ENCODE measurements around the gene PRPSAP1.

The PRPSAP1 gene

DNA sequence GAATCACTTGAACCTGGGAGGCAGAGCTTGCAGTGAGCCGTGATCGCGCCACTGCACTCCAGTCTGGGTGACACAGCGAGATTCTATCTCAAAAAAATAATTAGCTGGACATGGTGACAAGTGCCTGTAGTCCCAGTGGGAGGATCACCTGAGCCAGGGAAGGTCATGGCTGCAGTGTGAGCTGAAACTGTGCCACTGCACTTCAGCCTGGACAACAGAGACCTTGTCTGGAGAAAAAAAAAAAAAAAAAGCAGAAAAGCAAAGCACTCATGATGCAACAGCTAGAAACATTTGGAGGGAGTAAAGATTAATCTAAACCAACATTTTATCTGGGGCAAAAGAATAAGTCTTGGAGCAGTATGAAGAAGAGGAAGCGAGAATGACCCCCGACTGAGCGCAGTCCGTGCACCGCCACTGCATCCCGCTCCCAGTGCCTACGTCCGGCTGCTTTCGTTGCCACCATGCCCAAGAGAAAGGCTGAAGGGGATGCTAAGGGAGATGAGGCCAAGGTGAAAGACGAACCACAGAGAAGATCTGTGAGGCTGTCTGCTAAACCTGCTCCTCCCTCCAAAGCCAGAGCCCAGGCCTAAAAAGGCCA, 8.2 kb downstream of the PRPSAP1 start:
- H3K27me3 ChIP-seq, result no peaks in the 10 kb centered on the region
- TF ChIP-seq, protein P1, sequence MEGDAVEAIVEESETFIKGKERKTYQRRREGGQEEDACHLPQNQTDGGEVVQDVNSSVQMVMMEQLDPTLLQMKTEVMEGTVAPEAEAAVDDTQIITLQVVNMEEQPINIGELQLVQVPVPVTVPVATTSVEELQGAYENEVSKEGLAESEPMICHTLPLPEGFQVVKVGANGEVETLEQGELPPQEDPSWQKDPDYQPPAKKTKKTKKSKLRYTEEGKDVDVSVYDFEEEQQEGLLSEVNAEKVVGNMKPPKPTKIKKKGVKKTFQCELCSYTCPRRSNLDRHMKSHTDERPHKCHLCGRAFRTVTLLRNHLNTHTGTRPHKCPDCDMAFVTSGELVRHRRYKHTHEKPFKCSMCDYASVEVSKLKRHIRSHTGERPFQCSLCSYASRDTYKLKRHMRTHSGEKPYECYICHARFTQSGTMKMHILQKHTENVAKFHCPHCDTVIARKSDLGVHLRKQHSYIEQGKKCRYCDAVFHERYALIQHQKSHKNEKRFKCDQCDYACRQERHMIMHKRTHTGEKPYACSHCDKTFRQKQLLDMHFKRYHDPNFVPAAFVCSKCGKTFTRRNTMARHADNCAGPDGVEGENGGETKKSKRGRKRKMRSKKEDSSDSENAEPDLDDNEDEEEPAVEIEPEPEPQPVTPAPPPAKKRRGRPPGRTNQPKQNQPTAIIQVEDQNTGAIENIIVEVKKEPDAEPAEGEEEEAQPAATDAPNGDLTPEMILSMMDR (IDR thresholded peaks at IDR 0.05; ENCODE audit: low read depth, low read length), result no peak
- no peaks in the 10 kb centered on the region for H3K9me3 ChIP-seq
- peaks cover 27% of the 10 kb centered on the region for H3K36me3 ChIP-seq
- no peak overlapping the region for H3K4me3 ChIP-seq (ENCODE audit: low read depth, low read length)
- DNase-seq, result no peak
- H3K4me1 ChIP-seq, result 0 out of 2 replicates have a peak, but pooled peaks cover 3% of the 10 kb centered on the region

DNA sequence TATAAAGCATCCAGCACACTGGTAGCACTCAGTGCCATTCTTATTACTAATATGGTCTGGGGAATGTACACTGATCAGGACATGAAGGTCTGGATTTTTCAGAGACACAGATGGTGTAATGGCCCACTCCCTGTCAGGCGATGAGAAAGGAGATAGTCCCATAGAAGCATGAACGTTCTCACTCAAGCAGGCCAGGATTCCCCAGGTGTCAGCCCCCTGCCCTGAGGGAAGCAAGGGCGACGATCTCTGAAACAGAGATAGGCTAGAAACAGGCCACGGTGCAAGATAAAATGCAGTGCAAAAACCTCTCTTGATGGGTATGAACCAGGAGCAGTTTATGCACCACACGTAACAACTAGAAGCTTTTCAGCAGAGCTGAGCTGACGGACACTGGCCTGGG, 10.6 kb downstream of the PRPSAP1 start:
- peaks cover 31% of the 10 kb centered on the region for H3K36me3 ChIP-seq
- peak; percentile 51 for DNase-seq
- no peak overlapping the region for H3K4me3 ChIP-seq (ENCODE audit: low read depth, low read length)
- TF ChIP-seq, protein P1 (IDR thresholded peaks at IDR 0.05; ENCODE audit: low read depth, low read length), result no peak
- no peaks in the 10 kb centered on the region for H3K9me3 ChIP-seq
- H3K27me3 ChIP-seq, result no peaks in the 10 kb centered on the region
- 0 out of 2 replicates have a peak, but pooled peaks cover 3% of the 10 kb centered on the region for H3K4me1 ChIP-seq

DNA sequence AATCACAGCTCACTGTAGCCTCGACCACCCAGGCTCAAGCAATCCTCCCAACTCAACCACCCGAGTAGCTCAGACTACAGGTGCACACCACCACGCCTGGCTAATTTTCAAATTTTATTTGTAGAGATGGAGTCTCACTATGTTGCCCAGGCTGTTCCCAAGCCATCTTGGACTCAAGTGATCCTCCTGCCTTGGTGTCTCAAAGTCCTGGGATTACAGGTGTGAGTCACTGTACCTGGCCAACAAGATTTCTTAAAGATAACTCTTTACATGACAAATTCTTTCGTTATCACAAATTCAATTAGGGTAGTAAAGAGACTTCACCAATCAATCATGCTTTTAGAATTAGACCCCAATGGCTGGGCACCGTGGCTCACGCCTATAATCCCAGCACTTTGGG, 12.4 kb downstream of the PRPSAP1 start:
- Histone ChIP-seq H3K27me3 (no peaks in the 10 kb centered on the region), H3K36me3 (peaks cover 19% of the 10 kb centered on the region), H3K4me3 (ENCODE audit: low read depth, low read length) (no peak overlapping the region), H3K4me1 (0 out of 2 replicates have a peak, but pooled peaks cover 3% of the 10 kb centered on the region), H3K9me3 (no peaks in the 10 kb centered on the region)
- TF ChIP-seq, protein P1 (IDR thresholded peaks at IDR 0.05; ENCODE audit: low read depth, low read length), result no peak
- no peak for DNase-seq

DNA sequence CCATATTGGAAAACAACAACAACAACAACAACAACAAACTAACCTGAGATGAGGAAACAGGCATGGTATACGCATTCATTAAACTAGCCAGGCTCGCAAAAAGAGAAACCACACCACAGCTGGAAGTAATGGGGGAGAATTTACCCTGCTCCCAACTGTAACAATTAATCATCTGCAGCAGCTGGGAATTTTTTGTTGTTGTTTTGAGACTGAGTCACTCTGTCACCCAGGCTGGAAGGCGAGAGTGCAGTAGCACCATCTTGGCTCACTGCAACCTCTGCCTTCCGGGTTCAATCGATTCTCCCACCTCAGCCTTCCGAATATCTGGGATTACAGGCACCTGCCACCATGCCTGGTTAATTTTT, 16.3 kb downstream of the PRPSAP1 start:
- no peak overlapping the region for H3K4me3 ChIP-seq (ENCODE audit: low read depth, low read length)
- H3K27me3 ChIP-seq, result no peaks in the 10 kb centered on the region
- no peak for DNase-seq
- no peaks in the 10 kb centered on the region for H3K4me1 ChIP-seq
- TF ChIP-seq, protein P1 (IDR thresholded peaks at IDR 0.05; ENCODE audit: low read depth, low read length), result no peak
- peaks cover 9% of the 10 kb centered on the region for H3K36me3 ChIP-seq
- H3K9me3 ChIP-seq, result no peaks in the 10 kb centered on the region

DNA sequence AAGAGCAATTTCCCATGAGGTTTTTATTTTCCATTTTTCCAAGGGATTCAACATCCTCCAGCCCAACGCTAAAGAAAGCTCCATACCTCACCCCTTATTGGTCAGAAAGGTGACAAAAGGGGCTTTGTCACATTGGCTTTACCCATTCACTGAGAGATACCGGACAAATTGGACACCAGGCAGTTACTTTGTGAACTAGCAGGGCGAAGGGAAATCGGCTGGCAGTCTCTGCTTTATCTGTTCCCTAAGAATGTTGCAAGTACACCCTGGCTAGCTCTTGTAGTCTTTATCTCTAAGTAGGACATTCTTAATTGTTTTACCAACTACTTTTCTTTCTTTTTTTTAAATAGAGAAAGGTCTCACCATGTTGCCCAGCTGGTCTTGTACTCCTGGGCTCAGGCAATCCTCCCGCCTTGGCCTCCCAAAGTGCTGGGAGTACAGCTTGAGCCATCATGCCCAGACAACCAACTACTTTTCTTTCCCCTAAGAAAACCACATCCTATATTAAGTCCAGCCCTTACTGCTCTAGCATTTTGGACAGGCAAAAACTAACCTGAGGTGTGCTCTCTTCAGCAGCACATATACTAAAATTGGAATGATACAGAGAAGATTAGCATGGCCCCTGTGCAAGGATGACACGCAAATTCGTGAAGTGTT, 16.8 kb downstream of the PRPSAP1 start:
- no peaks in the 10 kb centered on the region for H3K9me3 ChIP-seq
- TF ChIP-seq, protein P1 (IDR thresholded peaks at IDR 0.05; ENCODE audit: low read depth, low read length), result no peak
- H3K36me3 ChIP-seq, result peaks cover 5% of the 10 kb centered on the region
- no peak for DNase-seq
- H3K27me3 ChIP-seq, result no peaks in the 10 kb centered on the region
- no peaks in the 10 kb centered on the region for H3K4me1 ChIP-seq
- no peak overlapping the region for H3K4me3 ChIP-seq (ENCODE audit: low read depth, low read length)

DNA sequence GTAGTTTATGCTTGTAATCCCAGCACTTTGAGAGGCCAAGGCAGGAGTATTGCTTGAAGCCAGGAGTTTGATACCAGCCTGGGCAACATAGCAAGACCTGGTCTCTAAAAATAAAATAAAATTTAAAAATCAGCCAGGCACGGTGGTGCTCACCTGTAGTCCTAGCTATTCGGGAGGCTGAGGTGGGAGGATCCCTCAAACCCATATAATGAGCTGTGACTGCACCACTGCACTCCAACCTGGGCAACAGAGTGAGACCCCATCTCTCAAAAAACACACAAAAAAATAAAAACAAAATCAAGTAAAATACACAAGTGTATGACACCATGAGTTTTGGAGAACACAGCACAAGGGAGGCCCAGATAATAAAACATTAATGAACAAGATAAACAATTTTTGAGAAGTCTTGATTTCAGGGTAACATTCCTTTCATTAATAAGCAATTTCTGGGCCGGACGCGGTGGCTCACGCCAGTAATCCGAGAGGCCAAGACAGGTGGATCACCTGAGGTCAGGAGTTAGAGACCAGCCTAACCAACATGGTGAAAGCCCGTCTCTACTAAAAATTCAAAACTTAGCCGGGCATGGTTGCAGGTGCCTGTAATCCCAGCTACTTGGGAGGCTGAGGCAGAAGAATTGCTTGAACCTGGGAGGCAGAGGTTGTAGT, 17.9 kb downstream of the PRPSAP1 start:
- TF ChIP-seq, protein P1 (IDR thresholded peaks at IDR 0.05; ENCODE audit: low read depth, low read length), result no peak

More for the DNA sequence above, 17.9 kb downstream of the PRPSAP1 start:
- Histone ChIP-seq H3K36me3 (peaks cover 8% of the 10 kb centered on the region), H3K4me1 (no peaks in the 10 kb centered on the region), H3K9me3 (no peaks in the 10 kb centered on the region), H3K27me3 (no peaks in the 10 kb centered on the region), H3K4me3 (ENCODE audit: low read depth, low read length) (no peak overlapping the region)
- DNase-seq, result no peak

All from BE2C (cell line).